Activated CD4-positive, alpha-beta memory T cell treated with anti-CD3 and anti-CD28 coated beads, Interleukin-2, amount 10 ng/mL, durations not matched to agents 7 days and 5 days (primary cell): ENCODE measurements around the gene TGM2. TPM values are rescaled to one million over a fixed set of nuclear protein-coding genes. Genes with fewer than 3 reads are reported as not detected.

Source experiments
- CTCF ChIA-PET: fragments of 350-600 bp; sonication (Branson Sonifier 250); formaldehyde crosslinking; loops from one replicate; lab custom pipeline; 2021; ENCODE audit warnings: antibody characterized with exemption, inconsistent platforms; lab: Charles Lee
- POLR2A ChIA-PET: fragments of 350-600 bp; sonication (Branson Sonifier 250); formaldehyde crosslinking; loops from one replicate; lab custom pipeline; 2021; ENCODE audit warnings: antibody characterized with exemption; lab: Charles Lee
- DNase-seq: peaks from one replicate; pipeline ENCODE4 v3.0.0-alpha.2; 2020
- H3K27ac Mint-ChIP-seq: one replicate; pipeline ENCODE4 v1.8.0; 2021; ENCODE audit warnings: mild to moderate bottlenecking, mixed read lengths
- H3K27me3 Mint-ChIP-seq: one replicate; pipeline ENCODE4 v1.8.0; 2021; ENCODE audit warnings: mixed read lengths
- H3K36me3 Mint-ChIP-seq: one replicate; pipeline ENCODE4 v1.8.0; 2021; ENCODE audit warnings: low read depth, mixed read lengths
- H3K4me1 Mint-ChIP-seq: one replicate; pipeline ENCODE4 v1.8.0; 2021; ENCODE audit warnings: mixed read lengths
- H3K4me3 Mint-ChIP-seq: one replicate; pipeline ENCODE4 v1.8.0; 2021; ENCODE audit warnings: mild to moderate bottlenecking, mixed read lengths
- H3K9me3 Mint-ChIP-seq: one replicate; pipeline ENCODE4 v1.8.0; 2021; ENCODE audit warnings: mixed read lengths
- total RNA-seq, 2 experiments: library from RNA; stranded (reverse); gene quantifications; one replicate each; pipeline ENCODE4 v1.2.3, GENCODE V29; 2021

The TGM2 gene
- total RNA-seq, 2 experiments from 2014 or later, result 0.33 to 0.38 TPM

DNA sequence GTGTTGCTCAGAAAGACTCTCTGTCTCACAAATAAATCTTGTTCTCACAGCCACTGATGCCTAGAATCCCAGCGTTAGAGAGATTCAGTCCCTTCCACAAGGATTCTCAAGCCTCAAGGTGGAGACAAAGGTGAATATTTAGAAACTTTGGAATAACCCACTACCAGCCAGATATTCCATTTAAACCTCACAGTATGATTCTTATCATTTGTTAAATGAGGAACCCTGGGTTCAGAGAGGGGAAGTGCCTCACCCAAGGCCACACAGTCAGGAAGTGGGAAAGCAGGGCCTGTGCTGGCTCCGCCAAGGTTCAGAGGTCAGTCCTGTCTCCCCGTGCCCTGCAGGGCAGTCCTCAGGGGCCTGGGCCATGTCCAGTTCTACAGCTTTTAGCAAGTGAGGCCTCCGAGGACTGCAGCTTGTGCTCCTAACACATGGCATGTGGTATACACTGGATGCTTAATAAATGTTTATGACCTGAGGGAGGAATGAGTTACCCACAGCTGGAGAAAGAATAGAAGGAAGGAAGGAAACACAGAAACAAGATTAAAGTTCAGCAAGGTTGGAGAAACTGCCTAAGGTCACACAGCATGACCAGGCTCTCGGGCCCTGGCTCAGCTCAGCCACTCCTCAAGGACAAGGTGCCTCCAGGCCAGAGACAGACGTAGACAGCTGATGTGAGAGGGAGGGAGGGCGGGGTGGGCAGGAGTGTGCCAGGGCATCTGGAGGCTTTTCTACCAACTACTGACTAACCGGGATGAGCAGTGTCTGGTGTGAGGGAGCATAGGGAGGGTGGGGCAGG is 3.9 kb upstream of the TGM2 start:
- POLR2A ChIA-PET, result no interaction called here
- H3K4me1 Mint-ChIP-seq, result peaks cover 30% of the 10 kb centered on the region
- CTCF ChIA-PET, result interaction anchor here (1.0 to 1.2 kb wide), 2 partner anchors 75 to 111 kb away, joined by 3 read pairs; no protein-coding TSS in a partner anchor

DNA sequence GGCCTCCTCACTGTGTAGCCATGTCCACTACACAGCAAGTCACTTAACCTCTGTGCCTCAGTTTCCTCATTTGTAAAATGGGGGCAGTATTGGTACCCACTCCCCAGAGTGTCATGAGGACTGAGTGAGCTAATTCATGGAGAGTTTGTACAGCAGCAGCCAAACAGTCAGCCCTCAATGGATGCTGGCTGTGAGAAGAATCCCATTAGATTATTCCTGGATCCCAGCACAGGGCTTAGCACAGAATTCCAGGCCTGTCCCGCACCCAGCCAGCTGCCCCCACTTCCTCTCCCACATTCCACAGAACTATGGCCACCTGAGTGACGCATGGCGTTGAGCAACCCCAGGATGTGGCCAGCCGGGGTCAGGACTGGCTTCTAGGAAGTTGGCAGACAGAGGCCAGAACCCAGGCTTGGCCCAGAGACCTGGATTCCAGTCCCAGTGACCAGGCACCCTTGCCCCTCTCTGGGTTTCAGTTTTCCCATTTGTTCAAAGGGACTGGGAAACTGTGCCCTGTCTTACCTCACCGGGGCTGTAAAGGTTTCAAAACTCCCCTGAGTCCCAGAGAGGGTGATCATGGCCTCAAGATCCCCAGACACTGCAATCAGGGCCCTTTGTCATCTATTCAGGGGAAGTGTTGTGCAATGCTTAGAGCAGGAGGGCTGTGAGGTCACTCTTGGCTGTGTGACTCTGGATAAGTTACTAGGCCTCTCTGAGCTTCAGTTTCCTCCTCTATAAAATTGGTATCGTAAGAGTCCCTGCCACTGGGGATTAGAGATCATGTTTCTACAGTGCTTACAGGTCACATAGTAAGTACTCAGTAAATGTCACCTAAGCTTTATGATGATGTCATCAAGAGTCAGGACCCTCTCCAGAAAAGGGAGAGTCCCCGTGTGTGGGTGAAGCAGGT is 3.0 kb upstream of the TGM2 start:
- CTCF ChIA-PET, result interaction anchor here (1.2 kb wide), 1 partner anchor 110 kb away, joined by 3 read pairs; no protein-coding TSS in a partner anchor
- Mint-ChIP-seq H3K27ac (no peak overlapping the region), H3K4me1 (peaks cover 30% of the 10 kb centered on the region), H3K9me3 (no peaks in the 10 kb centered on the region), H3K36me3 (no peaks in the 10 kb centered on the region), H3K27me3 (peaks cover 26% of the 10 kb centered on the region), H3K4me3 (no peak overlapping the region)
- DNase-seq, result no peak
- POLR2A ChIA-PET, result interaction anchor here (1.0 to 1.6 kb wide), 2 partner anchors 16 to 56 kb away, joined by 3 read pairs; no protein-coding TSS in a partner anchor

More for the DNA sequence above, 3.9 kb upstream of the TGM2 start:
- peaks cover 26% of the 10 kb centered on the region for H3K27me3 Mint-ChIP-seq
- H3K27ac Mint-ChIP-seq, result no peak overlapping the region
- H3K4me3 Mint-ChIP-seq, result no peak overlapping the region
- no peak for DNase-seq
- H3K36me3 Mint-ChIP-seq, result no peaks in the 10 kb centered on the region
- H3K9me3 Mint-ChIP-seq, result no peaks in the 10 kb centered on the region

DNA sequence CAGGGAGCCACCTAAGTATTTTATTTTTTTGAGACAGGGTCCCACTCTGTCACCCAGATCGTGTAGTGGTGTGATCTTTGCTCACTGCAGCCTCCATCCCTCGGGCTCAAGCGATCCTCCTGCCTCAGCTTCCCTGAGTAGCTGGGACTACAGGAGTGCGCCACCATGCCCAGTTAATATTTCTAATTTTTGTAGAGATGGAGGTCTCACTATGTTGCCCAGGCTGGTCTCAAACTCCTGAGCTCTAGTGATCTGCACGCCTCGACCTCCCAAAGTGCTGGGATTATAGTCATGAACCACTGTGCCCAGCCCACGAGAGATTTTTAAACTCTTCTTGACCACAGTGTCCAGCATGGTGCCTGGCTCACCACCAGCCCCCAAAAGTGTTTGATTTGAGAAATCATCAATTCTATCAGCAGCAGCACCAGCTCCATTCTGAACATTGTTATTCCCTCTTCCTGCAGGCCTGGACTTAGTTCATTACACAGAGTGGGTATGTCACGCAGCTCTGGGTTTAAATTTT is 2.3 kb upstream of the TGM2 start:
- no peak overlapping the region for H3K4me3 Mint-ChIP-seq
- H3K4me1 Mint-ChIP-seq, result peaks cover 30% of the 10 kb centered on the region
- CTCF ChIA-PET, result interaction anchor here (1.4 kb wide), 1 partner anchor 92 kb away, joined by 3 read pairs; no protein-coding TSS in a partner anchor
- no peaks in the 10 kb centered on the region for H3K9me3 Mint-ChIP-seq
- peaks cover 32% of the 10 kb centered on the region for H3K27me3 Mint-ChIP-seq
- POLR2A ChIA-PET, result interaction anchor here (1.0 to 1.6 kb wide), 2 partner anchors 15 to 56 kb away, joined by 3 read pairs; no protein-coding TSS in a partner anchor
- DNase-seq, result no peak
- H3K36me3 Mint-ChIP-seq, result no peaks in the 10 kb centered on the region
- H3K27ac Mint-ChIP-seq, result no peak overlapping the region

DNA sequence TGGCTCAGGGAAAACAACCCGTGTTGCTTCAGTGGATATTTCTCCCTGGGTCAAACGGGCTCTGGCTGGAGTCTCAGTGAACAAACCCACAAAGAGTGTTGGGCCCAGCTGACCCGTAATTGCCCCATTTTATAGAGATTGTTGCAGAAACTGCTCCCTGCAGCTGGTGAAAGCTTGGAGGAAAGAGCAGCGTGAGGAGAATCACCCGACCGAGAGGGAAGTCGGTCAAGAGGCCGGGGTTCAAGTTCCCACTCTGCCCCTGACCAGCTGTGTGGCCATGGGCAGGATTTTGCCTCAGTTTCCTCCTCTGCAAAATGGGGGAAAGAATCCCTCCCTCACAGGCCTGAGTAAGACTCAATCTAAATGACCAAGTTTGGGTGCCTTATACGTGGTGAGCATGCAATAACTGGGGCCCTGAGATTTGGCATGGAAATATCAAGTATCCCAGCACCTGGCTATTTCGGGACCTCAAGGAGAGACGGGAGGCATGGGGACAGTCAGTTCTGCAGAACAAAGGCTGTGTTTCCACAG is 1.7 kb upstream of the TGM2 start:
- no peak for DNase-seq
- no peak overlapping the region for H3K4me3 Mint-ChIP-seq
- ChIA-PET CTCF (interaction anchor here (1.3 to 1.4 kb wide), 2 partner anchors 54 to 91 kb away, joined by 3 to 4 read pairs; no protein-coding TSS in a partner anchor), POLR2A (interaction anchor here (1.0 to 1.6 kb wide), 2 partner anchors 15 to 55 kb away, joined by 3 read pairs; no protein-coding TSS in a partner anchor)
- H3K4me1 Mint-ChIP-seq, result peaks cover 30% of the 10 kb centered on the region
- H3K27me3 Mint-ChIP-seq, result peaks cover 29% of the 10 kb centered on the region
- no peak overlapping the region for H3K27ac Mint-ChIP-seq
- H3K36me3 Mint-ChIP-seq, result no peaks in the 10 kb centered on the region
- H3K9me3 Mint-ChIP-seq, result no peaks in the 10 kb centered on the region

DNA sequence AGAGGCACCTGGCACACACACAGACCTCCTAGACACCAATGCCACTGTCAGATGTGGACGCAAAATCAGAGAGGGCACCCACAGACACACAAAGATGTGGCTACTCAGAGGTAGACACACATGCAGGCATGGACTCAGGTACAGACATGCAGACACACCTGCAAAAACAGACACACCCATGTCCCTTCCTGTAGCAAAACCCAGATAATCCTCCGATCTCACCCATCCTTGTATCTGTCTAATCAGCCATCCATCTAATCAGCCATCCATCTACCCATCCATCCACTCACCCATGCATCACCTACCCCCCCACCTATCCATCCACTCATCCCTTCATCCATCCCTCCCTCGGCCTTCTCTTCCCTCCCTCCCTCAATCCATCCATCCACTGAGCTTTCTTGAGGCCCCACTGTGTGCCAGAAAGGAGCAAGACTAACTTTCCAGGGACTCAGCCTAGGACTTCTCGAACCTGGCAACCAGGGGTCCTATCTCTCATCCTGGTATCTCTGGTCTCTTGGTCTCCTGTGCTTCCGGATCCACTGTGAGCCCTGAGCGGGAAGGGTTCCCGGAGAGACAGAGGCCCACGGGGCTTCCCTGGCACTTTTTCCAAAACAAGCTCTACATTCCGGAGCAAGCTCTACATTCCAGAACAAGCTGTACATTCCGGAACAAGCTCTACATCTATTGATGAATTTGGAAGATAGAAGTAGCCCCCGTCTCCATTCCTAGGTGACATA is 1.1 kb upstream of the TGM2 start:
- H3K27ac Mint-ChIP-seq, result no peak overlapping the region
- H3K4me3 Mint-ChIP-seq, result no peak overlapping the region
- ChIA-PET POLR2A (interaction anchor here (1.6 kb wide), 1 partner anchor 54 kb away, joined by 3 read pairs; no protein-coding TSS in a partner anchor), CTCF (interaction anchor here (0.6 to 1.4 kb wide), 3 partner anchors 53 to 93 kb away, joined by 3 to 4 read pairs (median 4); no protein-coding TSS in a partner anchor)
- H3K27me3 Mint-ChIP-seq, result peaks cover 25% of the 10 kb centered on the region
- DNase-seq, result no peak
- H3K4me1 Mint-ChIP-seq, result peaks cover 33% of the 10 kb centered on the region
- H3K36me3 Mint-ChIP-seq, result no peaks in the 10 kb centered on the region
- H3K9me3 Mint-ChIP-seq, result no peaks in the 10 kb centered on the region

DNA sequence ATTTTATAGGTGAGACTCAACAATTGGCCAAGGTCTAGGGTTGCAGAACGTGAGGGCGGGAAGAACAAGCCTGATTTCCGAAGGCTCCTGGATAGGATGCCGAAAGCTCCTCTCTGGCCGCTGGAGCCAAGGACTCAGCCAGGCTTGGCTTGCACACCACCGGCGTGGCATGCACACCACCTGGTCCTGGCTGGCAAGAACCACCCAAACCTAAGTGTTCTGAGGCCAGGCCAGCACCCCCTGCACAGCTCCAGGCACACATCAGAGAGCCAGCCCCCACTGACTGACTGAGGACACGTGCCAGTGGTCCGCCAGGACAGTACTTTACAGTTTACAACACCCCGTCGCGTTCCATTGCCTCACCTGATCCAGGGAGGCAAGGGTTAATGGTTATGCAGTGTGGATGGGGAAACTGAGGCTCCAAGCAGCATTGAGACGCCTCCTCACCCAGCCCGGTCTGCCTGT is 414 bp downstream of the TGM2 start:
- Mint-ChIP-seq H3K9me3 (no peaks in the 10 kb centered on the region), H3K27ac (no peak overlapping the region), H3K36me3 (no peaks in the 10 kb centered on the region), H3K4me3 (no peak overlapping the region), H3K4me1 (peaks cover 30% of the 10 kb centered on the region), H3K27me3 (peaks cover 19% of the 10 kb centered on the region)
- no peak for DNase-seq
- CTCF ChIA-PET, result interaction anchor here (1.1 to 1.3 kb wide), 2 partner anchors 10 to 57 kb away, joined by 3 to 6 read pairs; no protein-coding TSS in a partner anchor
- POLR2A ChIA-PET, result no interaction called here

DNA sequence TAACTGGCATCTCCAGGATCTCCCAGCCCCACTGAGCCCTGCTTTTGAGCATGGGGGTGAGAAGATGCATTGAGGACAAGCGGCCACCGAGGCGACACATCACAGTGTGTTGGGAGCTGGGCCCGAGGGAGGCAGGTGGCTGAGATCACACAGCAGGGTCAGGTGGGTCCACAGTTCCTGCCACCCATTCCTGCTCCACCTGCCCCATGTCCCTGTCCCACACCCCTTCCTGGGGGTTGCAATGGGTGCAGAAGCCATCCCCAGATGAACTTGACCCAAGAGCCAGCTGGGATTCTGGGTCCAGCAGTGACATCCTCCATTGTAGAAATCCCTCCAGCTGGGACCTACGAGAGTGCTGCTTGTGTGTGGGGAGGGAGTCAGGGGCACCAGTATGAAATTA is 1.0 kb downstream of the TGM2 start:
- Mint-ChIP-seq H3K9me3 (no peaks in the 10 kb centered on the region), H3K27ac (no peak overlapping the region), H3K36me3 (no peaks in the 10 kb centered on the region), H3K4me3 (no peak overlapping the region), H3K27me3 (peaks cover 19% of the 10 kb centered on the region), H3K4me1 (peaks cover 28% of the 10 kb centered on the region)
- CTCF ChIA-PET, result interaction anchor here (1.1 to 1.3 kb wide), 3 partner anchors 9 to 106 kb away, joined by 3 to 6 read pairs (median 3); no protein-coding TSS in a partner anchor
- no peak for DNase-seq
- POLR2A ChIA-PET, result no interaction called here

DNA sequence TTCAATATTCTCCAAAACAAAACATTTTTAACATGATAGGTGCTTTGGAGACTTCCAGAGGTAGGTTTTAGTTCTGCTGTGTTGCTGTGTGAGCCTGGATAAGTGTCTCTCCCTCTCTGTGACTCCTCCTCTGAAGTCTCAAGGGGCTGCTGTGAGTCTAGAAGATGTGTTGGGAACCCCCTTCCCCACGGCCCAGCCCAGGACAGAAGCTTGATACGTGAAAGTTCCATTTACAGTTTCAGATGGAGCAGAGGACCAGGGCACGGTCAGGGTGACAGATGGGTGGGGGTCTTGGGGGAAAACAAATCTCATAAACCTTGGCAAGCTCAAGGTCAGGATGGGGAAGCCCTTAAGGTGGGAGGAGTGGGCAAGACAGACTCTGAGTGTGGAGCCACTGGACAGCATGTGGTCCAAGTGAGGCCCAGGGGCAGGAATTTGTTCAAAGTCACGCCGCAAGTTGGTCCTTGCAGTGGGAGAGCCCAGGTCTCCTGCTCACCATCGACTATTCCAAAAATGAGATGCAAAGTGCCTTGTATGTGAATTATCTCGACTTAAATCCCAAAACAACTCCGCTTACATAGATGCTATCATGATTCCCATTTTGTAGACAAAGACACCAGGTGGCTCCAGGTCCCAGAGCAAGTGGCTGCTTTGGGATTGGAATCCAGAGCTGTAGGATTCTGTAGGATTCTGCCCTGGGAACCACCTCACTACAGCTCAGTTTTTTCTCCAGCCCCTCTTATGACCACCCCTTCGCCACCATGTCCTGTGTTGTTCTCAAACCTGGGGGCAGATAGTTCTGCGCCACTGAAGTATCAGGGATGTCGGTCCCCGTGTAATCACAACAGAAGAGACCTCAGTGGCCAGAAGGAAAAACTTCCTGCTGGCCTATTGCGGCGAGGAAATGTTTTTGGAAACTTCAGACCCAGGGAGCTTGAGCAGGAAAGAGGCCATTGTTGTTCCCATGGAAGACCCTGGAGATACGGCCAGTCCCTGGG is 1.9 kb downstream of the TGM2 start:
- H3K27ac Mint-ChIP-seq, result no peak overlapping the region
- CTCF ChIA-PET, result interaction anchor here (0.7 to 1.3 kb wide), 3 partner anchors 8 to 105 kb away, joined by 3 to 4 read pairs (median 3); no protein-coding TSS in a partner anchor

DNA sequence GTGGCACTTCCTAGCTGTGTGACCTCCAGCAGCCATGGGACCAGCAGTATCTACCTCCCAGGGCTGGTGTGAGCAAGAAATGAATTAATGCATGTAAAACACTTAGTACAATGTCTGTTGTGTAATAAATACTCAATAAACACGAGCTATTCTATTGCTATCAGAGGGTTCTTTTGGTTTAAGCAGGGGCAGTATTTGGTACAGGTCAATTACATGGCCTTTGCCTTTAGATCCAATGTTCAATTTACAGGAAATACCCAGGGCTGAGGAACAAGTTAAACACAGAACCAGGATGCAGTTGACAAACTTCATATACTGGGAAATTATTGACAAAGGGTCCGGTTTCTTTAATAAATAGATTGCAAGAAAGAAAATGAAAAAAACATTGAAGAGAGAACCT is 2.9 kb downstream of the TGM2 start:
- Mint-ChIP-seq H3K4me1 (peaks cover 12% of the 10 kb centered on the region), H3K4me3 (no peak overlapping the region), H3K27me3 (peaks cover 19% of the 10 kb centered on the region), H3K36me3 (no peaks in the 10 kb centered on the region), H3K27ac (no peak overlapping the region), H3K9me3 (no peaks in the 10 kb centered on the region)
- ChIA-PET CTCF (interaction anchor here (1.1 kb wide), 1 partner anchor 104 kb away, joined by 5 read pairs; no protein-coding TSS in a partner anchor), POLR2A (no interaction called here)
- DNase-seq, result no peak

More for the DNA sequence above, 1.9 kb downstream of the TGM2 start:
- Mint-ChIP-seq H3K36me3 (no peaks in the 10 kb centered on the region), H3K27me3 (peaks cover 19% of the 10 kb centered on the region), H3K4me1 (peaks cover 19% of the 10 kb centered on the region), H3K4me3 (no peak overlapping the region), H3K9me3 (no peaks in the 10 kb centered on the region)
- POLR2A ChIA-PET, result no interaction called here
- no peak for DNase-seq

DNA sequence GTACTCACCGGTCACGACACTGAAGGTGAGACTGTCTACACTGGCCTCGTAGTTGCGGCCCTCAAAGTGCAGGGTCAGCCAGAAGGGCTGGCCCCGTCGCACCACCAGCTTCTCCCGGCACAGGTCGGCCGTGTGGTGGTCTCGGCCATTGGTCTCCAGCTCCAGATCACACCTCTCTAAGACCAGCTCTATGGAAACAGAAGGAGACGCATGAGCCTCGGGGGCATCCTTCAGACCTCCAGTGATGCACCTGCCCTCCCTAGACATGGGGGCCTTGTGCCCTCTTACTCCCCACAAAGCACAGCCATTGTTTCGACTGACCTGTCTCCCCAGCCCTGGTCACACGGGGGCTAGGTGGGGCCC is 3.7 kb downstream of the TGM2 start:
- peaks cover 19% of the 10 kb centered on the region for H3K27me3 Mint-ChIP-seq
- H3K4me1 Mint-ChIP-seq, result peaks cover 12% of the 10 kb centered on the region
- no peaks in the 10 kb centered on the region for H3K36me3 Mint-ChIP-seq
- POLR2A ChIA-PET, result no interaction called here
- DNase-seq, result no peak
- no peak overlapping the region for H3K27ac Mint-ChIP-seq
- CTCF ChIA-PET, result interaction anchor here (1.1 kb wide), 2 partner anchors 60 to 104 kb away, joined by 3 to 5 read pairs; no protein-coding TSS in a partner anchor
- no peaks in the 10 kb centered on the region for H3K9me3 Mint-ChIP-seq
- no peak overlapping the region for H3K4me3 Mint-ChIP-seq
